ENCODE measurements around the gene IFNL1. TPM values are rescaled to one million over a fixed set of nuclear protein-coding genes. Genes with fewer than 3 reads are reported as not detected.
A peak's percentile ranks its signal among the peaks of the same experiment; 100 is the strongest.
"Not testable (repeated sequence)": the region's sequence is repeated elsewhere in the genome, so short reads cannot be mapped to it uniquely, and the experiment has no call there.

Gene IFNL1
- not detected in 2 replicates for polyA plus RNA-seq (2014; cell fraction: cytosol; rRNA removed)
- not detected in 2 replicates for polyA plus RNA-seq (2014; cell fraction: nucleus; rRNA removed)

GRCh38 chr19:39296055-39296645 is at the start of gene IFNL1:
TSS of gene IFNL1 (plus strand) at chr19:39296407. CDS start at chr19:39296422, 15 bp downstream.
- DNase-seq (ENCODE audit: low spot score), result no peak

- DNase-seq (ENCODE audit: low spot score), result peak; percentile 68
Observed at GRCh38 chr19:39246951-39247669, 49.1 kb upstream of the IFNL1 start.

- DNase-seq (ENCODE audit: low spot score), result no peak
Observed at GRCh38 chr19:39247701-39248664, 48.2 kb upstream of the IFNL1 start.

DNA sequence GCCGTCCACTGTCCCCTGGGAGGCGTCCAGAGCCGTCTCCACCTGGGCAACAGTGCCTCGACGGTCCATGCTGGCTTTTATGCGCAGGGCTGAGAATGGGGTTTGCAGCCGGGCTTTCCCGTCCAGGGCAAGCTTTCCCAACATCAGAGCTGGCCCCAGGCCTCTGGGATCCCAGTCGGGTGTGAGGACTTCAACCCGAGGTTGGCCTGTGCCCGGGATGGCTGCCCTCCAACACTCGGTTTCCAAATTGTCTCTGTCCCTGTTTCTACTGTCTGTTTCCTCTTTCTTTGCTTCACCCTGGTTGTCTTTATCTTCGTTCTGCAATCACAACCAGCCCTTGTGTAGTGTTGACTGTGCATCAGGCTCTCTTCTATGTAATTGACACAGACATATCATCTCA is 47.4 kb upstream of the IFNL1 start, which contains the start of gene IFNL4:
IFNL4 (minus strand) TSS at position 51 of the 400 bp plus-strand sequence.
- DNase-seq (ENCODE audit: low spot score), result no peak

DNA sequence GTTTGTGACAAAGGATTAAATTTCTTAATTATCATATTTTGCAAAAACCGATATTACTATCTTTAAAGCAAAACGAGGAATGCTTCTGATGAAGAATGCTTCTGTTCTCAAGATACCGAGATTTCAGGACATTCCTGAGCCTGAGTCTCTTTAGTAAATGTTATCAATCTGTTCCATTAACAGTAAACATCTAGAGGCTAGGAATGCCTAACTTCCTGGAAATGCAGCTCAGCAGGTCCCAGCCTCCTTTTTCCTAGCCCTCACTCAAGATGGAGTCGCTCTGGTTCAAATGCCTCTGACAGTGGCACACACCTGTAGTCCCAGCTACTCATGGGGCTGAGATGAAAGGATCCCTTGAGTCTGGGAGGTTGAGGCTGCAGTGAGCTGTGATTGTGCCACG is 45.1 kb upstream of the IFNL1 start:
- no peak for DNase-seq (ENCODE audit: low spot score)

DNA sequence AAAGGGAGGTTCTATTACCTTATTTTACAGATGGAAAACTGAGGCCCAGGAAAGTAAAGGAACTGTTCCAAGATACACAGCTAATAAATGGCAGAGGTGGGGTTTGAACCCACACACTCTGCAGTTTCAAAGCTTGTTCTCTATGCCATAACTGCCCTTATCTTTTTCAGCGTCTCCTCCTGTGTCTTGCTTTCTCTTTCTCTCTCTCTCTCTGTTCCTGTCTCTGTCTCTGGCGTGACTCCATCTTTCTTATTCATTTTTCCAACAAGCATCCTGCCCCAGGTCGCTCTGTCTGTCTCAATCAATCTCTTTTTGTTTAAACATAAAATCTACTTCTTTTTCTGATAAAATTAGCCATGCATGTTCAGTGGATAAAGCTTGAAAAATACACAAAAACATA is 44.4 kb upstream of the IFNL1 start:
- no peak for DNase-seq (ENCODE audit: low spot score)

DNA sequence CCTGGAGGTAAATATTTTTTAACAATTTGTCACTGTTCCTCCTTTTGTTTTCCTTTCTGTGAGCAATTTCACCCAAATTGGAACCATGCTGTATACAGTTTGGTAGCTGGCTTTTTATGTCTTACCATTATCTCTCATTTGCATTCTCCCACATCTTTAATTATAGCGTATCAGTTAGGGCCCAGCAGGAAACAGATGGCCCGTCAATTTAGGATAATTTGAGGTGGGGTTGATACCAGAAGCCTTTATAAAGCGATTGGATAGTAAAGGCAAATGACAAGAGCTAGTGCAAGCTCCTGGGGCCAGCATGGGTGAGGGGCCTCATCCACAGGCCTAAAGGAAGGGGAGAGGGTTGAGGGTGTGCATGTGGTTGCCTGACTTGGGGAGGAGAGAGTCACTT is 43.7 kb upstream of the IFNL1 start:
- no peak for DNase-seq (ENCODE audit: low spot score)

GRCh38 chr19:39253374-39254149 is 42.6 kb upstream of the IFNL1 start:
- no peak for DNase-seq (ENCODE audit: low spot score)

DNA sequence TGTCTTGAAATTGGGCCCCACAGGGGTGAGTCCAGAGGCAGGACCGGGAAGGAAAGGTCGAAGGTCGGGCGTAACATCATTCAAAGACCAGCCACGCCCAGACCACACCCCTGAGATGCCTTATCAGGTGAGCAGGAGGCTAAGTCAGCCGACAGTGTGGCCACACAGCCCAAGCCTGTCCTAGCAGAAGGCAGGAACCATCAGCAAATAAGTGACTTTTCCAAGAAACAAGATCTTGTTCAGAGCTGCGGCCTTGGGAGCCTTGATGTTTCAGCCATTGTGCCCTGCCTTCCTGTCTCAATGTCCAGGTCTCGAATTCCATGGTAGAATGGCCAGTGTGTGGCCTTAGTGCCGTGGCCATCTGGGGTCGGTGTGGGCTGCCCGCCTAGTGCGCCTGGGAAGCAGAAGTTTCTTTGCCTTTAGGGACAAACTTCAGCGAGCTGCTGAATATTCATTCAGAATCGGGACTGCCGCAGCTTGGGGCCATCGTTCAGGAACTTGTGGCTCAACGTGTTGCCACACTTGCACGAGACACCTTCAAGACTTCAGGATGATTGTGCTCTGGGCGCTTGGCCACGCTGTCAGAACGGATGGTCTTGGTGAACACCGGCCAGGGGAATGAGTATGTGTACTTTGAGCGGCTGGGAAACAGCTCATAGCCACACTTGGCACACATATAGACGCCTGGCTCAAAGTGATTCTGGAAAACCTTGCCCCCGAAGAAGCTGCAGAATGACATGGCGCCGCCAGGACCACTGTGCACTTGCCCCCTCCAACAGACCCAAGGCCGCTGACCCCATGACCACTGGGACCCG is 41.5 kb upstream of the IFNL1 start:
- no peak for DNase-seq (ENCODE audit: low spot score)

- no peak for DNase-seq (ENCODE audit: low spot score)
Observed at GRCh38 chr19:39257227-39257626, 39.0 kb upstream of the IFNL1 start.

DNA sequence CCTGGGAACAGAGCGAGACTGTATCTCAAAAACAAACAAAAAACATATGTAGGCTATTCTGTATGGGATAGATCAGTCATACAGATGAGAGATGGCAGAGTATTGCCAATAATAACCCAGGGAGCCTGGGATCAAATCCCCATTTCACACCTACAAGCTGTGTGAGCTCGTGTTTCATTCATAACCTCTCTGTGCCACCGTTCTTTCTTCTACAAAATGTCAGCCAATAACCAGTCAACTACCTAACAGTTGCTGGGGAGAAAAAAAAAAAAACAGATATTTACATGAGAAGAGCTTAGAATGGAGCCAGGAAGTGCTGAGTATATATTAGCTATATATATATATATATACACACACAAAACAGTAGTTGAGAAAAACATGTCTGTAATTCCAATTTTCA is 34.5 kb upstream of the IFNL1 start:
- no peak for DNase-seq (ENCODE audit: low spot score)

DNA sequence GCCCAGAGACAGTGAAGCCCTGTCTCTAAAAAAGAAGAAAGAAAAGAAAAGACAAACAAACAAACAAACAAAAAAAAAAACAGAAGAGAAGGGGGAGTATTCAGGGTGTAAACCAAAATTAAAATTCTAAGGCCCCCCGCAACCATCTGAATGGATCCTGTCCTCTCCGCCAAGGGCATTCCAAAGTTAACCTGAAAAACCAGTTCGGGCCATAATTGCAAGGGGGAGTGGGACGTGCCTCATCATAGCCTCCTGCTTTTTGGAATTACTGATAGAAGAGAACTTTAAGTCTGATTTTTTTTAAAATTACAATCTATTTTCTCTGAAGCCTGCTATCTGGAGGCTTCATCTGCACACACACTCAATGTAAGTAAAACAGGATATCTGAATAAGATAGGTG is 33.7 kb upstream of the IFNL1 start:
- DNase-seq (ENCODE audit: low spot score), result no peak

- DNase-seq (ENCODE audit: low spot score), result no peak
Observed at GRCh38 chr19:39263912-39264305, 32.3 kb upstream of the IFNL1 start.

GRCh38 chr19:39264306-39265290 is 31.6 kb upstream of the IFNL1 start:
- DNase-seq (ENCODE audit: low spot score), result peak; percentile 52

DNA sequence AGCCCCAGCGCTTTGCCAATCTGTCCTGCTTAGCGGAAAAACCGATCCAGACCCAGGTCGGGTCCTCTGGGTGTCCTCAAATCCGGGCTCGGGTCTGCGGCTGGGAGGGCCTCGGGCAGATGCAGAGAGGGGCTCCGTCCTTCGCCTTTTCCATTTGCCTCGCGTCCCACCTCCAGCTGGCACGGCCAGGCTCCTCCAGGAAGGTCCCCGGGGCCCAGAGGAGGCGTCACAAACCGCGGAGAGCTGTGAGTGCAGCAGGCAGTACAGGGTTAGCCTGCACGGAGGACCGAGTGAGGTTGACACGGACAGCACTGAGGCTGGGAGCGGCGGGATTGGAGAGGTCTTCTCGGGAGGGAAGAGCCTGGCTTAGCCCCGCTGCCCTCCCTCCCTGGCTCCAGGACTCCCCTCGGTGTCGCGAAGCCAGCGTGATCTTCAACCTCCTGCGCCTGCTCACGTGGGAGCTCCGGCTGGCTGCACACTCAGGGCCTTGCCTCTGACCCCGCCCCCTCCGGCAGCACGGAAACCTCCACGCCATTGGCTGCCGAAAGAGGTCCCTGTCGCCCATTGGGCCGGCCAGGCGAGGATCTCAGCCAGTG is 30.8 kb upstream of the IFNL1 start:
- peak; percentile 42 for DNase-seq (ENCODE audit: low spot score)

DNA sequence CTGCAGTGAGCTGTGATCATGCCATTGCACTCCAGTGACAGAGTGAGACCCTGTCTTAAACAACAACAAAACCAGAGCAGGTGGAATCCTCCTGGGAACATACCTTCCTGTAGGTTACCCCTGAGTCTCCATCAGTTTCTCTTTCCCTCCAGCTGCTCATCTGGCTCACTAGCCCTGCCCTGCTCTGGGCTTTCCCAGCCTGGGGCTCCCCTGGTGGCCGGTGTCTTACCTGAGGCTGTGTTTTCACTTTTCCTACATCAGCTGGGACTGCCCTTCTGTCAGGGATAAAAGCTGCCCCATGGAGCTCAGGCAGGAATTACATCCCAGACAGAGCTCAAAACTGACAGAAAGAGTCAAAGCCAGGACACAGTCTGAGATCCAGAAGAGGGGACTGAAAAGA is 28.1 kb upstream of the IFNL1 start, which contains the start of gene IFNL2:
IFNL2 (plus strand) TSS at position 312 of the 400 bp plus-strand sequence. CDS start 173 bp downstream, outside the sequence.
- DNase-seq (ENCODE audit: low spot score), result not testable (repeated sequence)

GRCh38 chr19:39268531-39269223 is 27.5 kb upstream of the IFNL1 start:
- not testable (repeated sequence) for DNase-seq (ENCODE audit: low spot score)

DNA sequence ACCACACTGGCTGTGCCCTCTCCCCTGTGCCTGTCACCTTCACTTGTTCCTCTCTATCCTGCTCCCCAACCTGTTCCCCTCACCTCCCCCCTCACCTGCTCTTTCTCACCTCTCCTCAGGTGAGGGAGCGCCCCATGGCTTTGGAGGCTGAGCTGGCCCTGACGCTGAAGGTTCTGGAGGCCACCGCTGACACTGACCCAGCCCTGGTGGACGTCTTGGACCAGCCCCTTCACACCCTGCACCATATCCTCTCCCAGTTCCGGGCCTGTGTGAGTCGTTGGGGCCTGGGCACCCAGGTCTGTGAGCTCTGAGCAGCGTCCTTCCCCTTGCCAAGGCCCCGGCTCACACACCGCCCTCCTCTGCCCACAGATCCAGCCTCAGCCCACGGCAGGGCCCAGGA is 26.8 kb upstream of the IFNL1 start:
- not testable (repeated sequence) for DNase-seq (ENCODE audit: low spot score)

Data from SK-N-DZ (cell line).